IMR-90 (cell line): ENCODE data around the gene SLC22A6. TPM values are rescaled to one million over a fixed set of nuclear protein-coding genes. Genes with fewer than 3 reads are reported as not detected.
"Not testable (repeated sequence)": the region's sequence is repeated elsewhere in the genome, so short reads cannot be mapped to it uniquely, and the experiment has no call there.

Experiments used
- ATAC-seq: fragments of 200-7000 bp; cut with Tn5 transposase; 2 replicates; pipeline ENCODE4 v1.9.1; 2020; ENCODE audit warnings: low read depth, mild to moderate bottlenecking, moderate library complexity
- BruUV-seq: library from RNA; stranded (reverse); fragments of 400-500 nt; replicated peaks from 2 replicates; lab custom pipeline; 2021; lab: Mats Ljungman, UMichigan
- CTCF ChIA-PET: fragments of 300-600 bp; formaldehyde crosslinking; extraction: SDS; loops from one replicate; lab custom pipeline; 2021; ENCODE audit warnings: antibody characterized with exemption; lab: Yijun Ruan, JAX
- POLR2A ChIA-PET: fragments of 300-600 bp; sonication (Branson Sonifier 250); formaldehyde crosslinking; loops from one replicate; lab custom pipeline; 2022; ENCODE audit warnings: antibody characterized with exemption; ENCODE audit not compliant: unreplicated experiment; lab: Charles Lee
- DNase-seq: peaks from one replicate; pipeline ENCODE4 v3.0.0; 2013
- H2AFZ ChIP-seq: replicated peaks from 2 replicates; pipeline ENCODE3; 2013; ENCODE audit warnings: low read length, mild to moderate bottlenecking; ENCODE audit not compliant: poor library complexity
- H2AK5ac ChIP-seq: 2 replicates; pipeline ENCODE4 v1.6.1; 2013; ENCODE audit warnings: low read depth, low read length, inconsistent platforms
- H2AK9ac ChIP-seq: replicated peaks from 2 replicates; pipeline ENCODE3; 2013; ENCODE audit warnings: mild to moderate bottlenecking, low read depth, low read length, moderate library complexity; ENCODE audit not compliant: poor library complexity
- H2BK120ac ChIP-seq: 2 replicates; pipeline ENCODE4 v1.6.1; 2013; ENCODE audit warnings: low read depth, low read length, inconsistent platforms
- H2BK15ac ChIP-seq: 3 replicates; pipeline ENCODE4 v1.6.1; 2013; ENCODE audit warnings: low read depth, low read length, inconsistent platforms
- H2BK20ac ChIP-seq: 2 replicates; pipeline ENCODE4 v1.6.1; 2013; ENCODE audit warnings: low read depth, mild to moderate bottlenecking, inconsistent platforms, low read length, moderate library complexity
- H2BK5ac ChIP-seq: 2 replicates; pipeline ENCODE4 v1.6.1; 2013; ENCODE audit warnings: mild to moderate bottlenecking, low read depth, low read length, inconsistent platforms; ENCODE audit not compliant: poor library complexity, severe bottlenecking
- H3K14ac ChIP-seq: replicated peaks from 2 replicates; pipeline ENCODE4 v1.6.1; 2013; ENCODE audit warnings: low read depth, low read length, inconsistent platforms
- H3K18ac ChIP-seq: 2 replicates; pipeline ENCODE4 v1.6.1; 2013; ENCODE audit warnings: low read depth, low read length, control low read depth
- H3K23ac ChIP-seq: 2 replicates; pipeline ENCODE4 v1.6.1; 2013; ENCODE audit warnings: low read depth, low read length, inconsistent platforms
- H3K27ac ChIP-seq: 2 replicates; pipeline ENCODE4 v1.5.1; 2013; ENCODE audit warnings: mild to moderate bottlenecking, control low read depth, low read length; ENCODE audit not compliant: insufficient read depth
- H3K27me3 ChIP-seq: 2 replicates; pipeline ENCODE4 v1.6.1; 2013; ENCODE audit warnings: low read length; ENCODE audit not compliant: control insufficient read depth, insufficient read depth
- H3K36me3 ChIP-seq: 2 replicates; pipeline ENCODE4 v1.6.1; 2013; ENCODE audit warnings: low read length, mixed read lengths; ENCODE audit not compliant: control insufficient read depth, insufficient read depth
- H3K4ac ChIP-seq: 2 replicates; pipeline ENCODE4 v1.6.1; 2013; ENCODE audit warnings: low read depth, low read length, inconsistent platforms
- H3K4me1 ChIP-seq: 2 replicates; pipeline ENCODE4 v1.6.1; 2013; ENCODE audit warnings: low read length, mixed read lengths; ENCODE audit not compliant: control insufficient read depth, insufficient read depth
- H3K4me2 ChIP-seq: 2 replicates; pipeline ENCODE4 v1.6.1; 2013; ENCODE audit warnings: low read depth, mild to moderate bottlenecking, control low read depth, low read length, moderate library complexity
- H3K4me3 ChIP-seq: 2 replicates; pipeline ENCODE4 v1.5.1; 2013; ENCODE audit warnings: low read depth, mild to moderate bottlenecking, control low read depth, low read length, moderate library complexity; ENCODE audit not compliant: insufficient read depth
- H3K56ac ChIP-seq: 2 replicates; pipeline ENCODE4 v1.6.1; 2013; ENCODE audit warnings: low read length, inconsistent platforms; ENCODE audit not compliant: insufficient read depth; ENCODE audit errors: extremely low read depth
- H3K79me1 ChIP-seq, 2 experiments: 2 replicates each; pipeline ENCODE4 v1.6.1; 2013; ENCODE audit warnings: low read length in 2 of 2, inconsistent platforms in 1 of 2, low read depth in 1 of 2
- H3K9ac ChIP-seq: 2 replicates; pipeline ENCODE4 v1.6.1; 2013; ENCODE audit warnings: low read depth, low read length, control low read depth
- H3K9me1 ChIP-seq: 2 replicates; pipeline ENCODE4 v1.6.1; 2013; ENCODE audit warnings: low read length, inconsistent platforms; ENCODE audit not compliant: insufficient read depth
- H3K9me3 ChIP-seq: 2 replicates; pipeline ENCODE4 v1.6.1; 2013; ENCODE audit warnings: low read length; ENCODE audit not compliant: control insufficient read depth, insufficient read depth
- H4K20me1 ChIP-seq: 2 replicates; pipeline ENCODE4 v1.6.1; 2013; ENCODE audit warnings: low read length, inconsistent platforms; ENCODE audit not compliant: insufficient read depth
- H4K5ac ChIP-seq: 2 replicates; pipeline ENCODE4 v1.6.1; 2013; ENCODE audit warnings: mild to moderate bottlenecking, low read depth, low read length, control low read depth
- H4K8ac ChIP-seq, 2 experiments: 2 replicates each; pipeline ENCODE4 v1.6.1; 2013; ENCODE audit warnings: low read depth in 2 of 2, low read length in 2 of 2, control low read depth in 1 of 2, inconsistent platforms in 1 of 2
- H4K91ac ChIP-seq: 2 replicates; pipeline ENCODE4 v1.6.1; 2013; ENCODE audit warnings: low read depth, low read length, inconsistent platforms; ENCODE audit not compliant: insufficient read depth
- WGBS, 2 experiments: methylation state at CpG; one replicate each; pipeline versions ENCODE4 v1.1.5 to v1.1.7; 2013; ENCODE audit warnings: missing lambda C conversion rate in 2 of 2; ENCODE audit not compliant: insufficient read length in 1 of 2; ENCODE audit errors: extremely low coverage in 2 of 2; 5-methylcytosine and 5-hydroxymethylcytosine counted together
- dilution Hi-C: fragments of 300-500 bp; cut with HindIII; formaldehyde crosslinking; loops from one replicate; pipeline ENCODE4 v1.14.3; 2018; ENCODE audit warnings: low sequenced_read_pairs; ENCODE audit not compliant: unreplicated experiment
- in situ Hi-C: fragments of 300-500 bp; cut with MboI; formaldehyde crosslinking; loops from 3 replicates; pipeline ENCODE4 v1.14.3; 2019; ENCODE audit warnings: low sequenced_read_pairs, inconsistent platforms, mixed read lengths
- intact Hi-C: fragments of 100-400 bp; cut with micrococcal nuclease; formaldehyde crosslinking; loops from 2 replicates; pipeline ENCODE4 v1.10.0; 2022
- polyA plus RNA-seq, 3 experiments: library from polyadenylated mRNA; depleted of rRNA; stranded (reverse); fragments of >200 nt; gene quantifications; 2 replicates each; pipeline ENCODE4 v1.2.3, GENCODE V29; 2012; ENCODE audit warnings: low replicate concordance in 1 of 3
- total RNA-seq: library from RNA; depleted of rRNA; stranded (reverse); fragments of >200 nt; gene quantifications from 2 replicates; pipeline ENCODE4 v1.2.3, GENCODE V29; 2012

SLC22A6 gene
- total and polyA plus RNA-seq, 2 of the 4 experiments (the other 2 are of a cell fraction) = not detected

GRCh38 chr11:62945538-62945937 lies 39.2 kb downstream of the SLC22A6 start:
- intact Hi-C loops, BruUV-seq, H3K14ac ChIP-seq, in situ Hi-C loops, H3K23ac ChIP-seq, H3K9me1 ChIP-seq, H3K4me3 ChIP-seq, dilution Hi-C loops, H3K36me3 ChIP-seq, H2BK120ac ChIP-seq, H3K27me3 ChIP-seq, H3K4ac ChIP-seq, H2AFZ ChIP-seq, ATAC-seq, H3K18ac ChIP-seq, POLR2A ChIA-PET, H4K8ac ChIP-seq, H2BK5ac ChIP-seq, H2AK9ac ChIP-seq, H3K4me2 ChIP-seq, H2BK20ac ChIP-seq, H3K27ac ChIP-seq, H2AK5ac ChIP-seq, H3K9me3 ChIP-seq, H2BK15ac ChIP-seq, H4K20me1 ChIP-seq, H4K91ac ChIP-seq, H3K79me1 ChIP-seq, H3K4me1 ChIP-seq, H3K9ac ChIP-seq, DNase-seq, H3K56ac ChIP-seq, H4K5ac ChIP-seq: not testable (repeated sequence)
- WGBS, 2 experiments = no CpG with 5 or more reads among the region's 10 CpGs
- CTCF ChIA-PET = interaction anchor here (0.6 to 0.7 kb wide), 2 partner anchors 18 to 194 kb away, joined by 3 to 4 read pairs; no protein-coding TSS in a partner anchor

- H3K9ac ChIP-seq, in situ Hi-C loops, H3K56ac ChIP-seq, H4K5ac ChIP-seq, H3K27me3 ChIP-seq, BruUV-seq, H2BK15ac ChIP-seq, H4K91ac ChIP-seq, H2AK9ac ChIP-seq, H3K4me2 ChIP-seq, H3K4ac ChIP-seq, H4K20me1 ChIP-seq, ATAC-seq, H3K27ac ChIP-seq, POLR2A ChIA-PET, H3K9me1 ChIP-seq, H3K36me3 ChIP-seq, H3K23ac ChIP-seq, H3K4me1 ChIP-seq, H3K79me1 ChIP-seq, dilution Hi-C loops, H3K18ac ChIP-seq, H3K9me3 ChIP-seq, H2AFZ ChIP-seq, DNase-seq, H2BK5ac ChIP-seq, H2AK5ac ChIP-seq, H2BK120ac ChIP-seq, H3K4me3 ChIP-seq, H4K8ac ChIP-seq, H2BK20ac ChIP-seq, intact Hi-C loops, H3K14ac ChIP-seq: not testable (repeated sequence)
- WGBS, 2 experiments = 0% methylated on average over 1 of the region's 2 CpGs; no CpG with 5 or more reads in 1 of the 2 experiments
- CTCF ChIA-PET = interaction anchor here (0.6 kb wide), 1 partner anchor 31 kb away, joined by 3 read pairs; no protein-coding TSS in a partner anchor
Observed at GRCh38 chr11:62937528-62937927, 47.2 kb downstream of the SLC22A6 start.
